SHP77 treated with DMSO at 0.1 percent for 48 hours (cell line): ENCODE data around the gene PAX2.
A peak's percentile ranks its signal among the peaks of the same experiment; 100 is the strongest.

ENCODE experiments used
- DNase-seq: peaks from one replicate; lab custom pipeline; 2025; lab: John Stamatoyannopoulos, UW

PAX2 gene

GRCh38 chr10:100858747-100859483 lies 113.5 kb downstream of the PAX2 start:
- DNase-seq, result no peak

DNA sequence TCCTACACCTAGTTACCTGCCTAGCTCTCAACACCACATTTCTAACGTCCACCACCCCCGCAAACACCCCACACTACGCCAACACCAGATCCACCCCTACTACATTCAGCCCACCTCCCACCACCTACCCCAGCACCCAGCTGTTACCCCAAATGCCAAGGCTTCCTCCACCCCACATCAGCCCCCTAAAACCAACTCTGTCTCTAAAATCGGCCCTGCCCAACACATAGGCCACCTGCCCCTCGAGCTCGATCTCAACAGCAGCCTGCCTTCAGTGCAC lies 114.0 kb downstream of the PAX2 start:
- no peak for DNase-seq

DNA sequence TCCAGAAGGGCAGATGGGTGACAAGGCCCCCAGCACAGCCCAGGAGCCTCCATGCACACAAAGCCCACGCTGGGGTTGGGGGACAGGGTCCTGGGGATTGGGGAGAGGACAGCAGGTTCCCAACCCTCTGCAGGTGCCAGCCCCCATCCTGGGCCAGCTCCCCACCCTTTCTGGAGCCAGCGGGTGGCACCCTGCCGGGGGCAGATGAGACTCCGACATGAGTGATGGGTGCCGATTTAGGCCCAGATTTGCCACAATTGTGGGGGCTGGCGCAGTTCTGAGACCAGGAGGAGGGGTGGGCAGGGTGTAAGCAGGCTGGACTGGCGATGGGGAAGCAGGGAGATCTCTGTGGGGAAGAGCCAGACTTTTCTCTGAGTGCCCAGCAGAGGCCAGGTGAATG lies 118.1 kb downstream of the PAX2 start:
- no peak for DNase-seq

GRCh38 chr10:100864036-100864885 lies 118.9 kb downstream of the PAX2 start:
- no peak for DNase-seq

GRCh38 chr10:100864978-100865377 lies 119.6 kb downstream of the PAX2 start:
- no peak for DNase-seq

- DNase-seq, result no peak
Measured at GRCh38 chr10:100866010-100866409, 120.6 kb downstream of the PAX2 start.

GRCh38 chr10:100866575-100867098 lies 121.3 kb downstream of the PAX2 start:
- no peak for DNase-seq

DNA sequence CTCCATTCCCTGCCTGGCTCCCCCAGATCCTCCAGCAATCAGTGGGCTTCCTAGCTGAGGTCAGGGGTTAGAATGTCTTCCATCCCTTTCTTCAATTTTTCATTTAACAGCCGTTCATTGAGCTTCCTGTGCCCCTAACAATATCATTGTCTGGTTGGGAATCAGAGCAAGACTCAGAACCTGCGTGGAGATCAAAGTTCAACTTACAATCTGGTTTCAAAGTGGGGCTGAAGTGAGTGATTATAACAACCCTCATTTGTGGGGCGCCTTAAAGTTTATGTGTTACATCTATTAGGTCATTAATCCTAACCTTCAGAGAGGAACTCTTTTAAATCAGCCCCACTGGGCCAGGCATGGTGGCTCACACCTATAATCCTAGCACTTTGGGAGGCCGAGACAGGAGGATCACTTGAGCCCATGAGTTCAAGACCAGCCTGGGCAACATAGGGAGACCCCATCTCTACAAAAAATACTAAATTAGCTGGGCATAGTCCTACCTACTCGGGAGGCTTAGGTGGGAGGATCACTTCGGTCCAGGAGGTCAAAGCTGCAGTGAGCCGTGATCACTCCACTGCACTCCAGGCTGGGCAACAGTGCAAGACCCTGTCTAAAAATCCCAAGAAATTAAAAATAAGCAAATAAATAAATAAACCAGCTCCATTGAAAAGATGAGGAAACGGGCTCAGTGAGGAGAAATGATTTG lies 122.0 kb downstream of the PAX2 start:
- no peak for DNase-seq

DNA sequence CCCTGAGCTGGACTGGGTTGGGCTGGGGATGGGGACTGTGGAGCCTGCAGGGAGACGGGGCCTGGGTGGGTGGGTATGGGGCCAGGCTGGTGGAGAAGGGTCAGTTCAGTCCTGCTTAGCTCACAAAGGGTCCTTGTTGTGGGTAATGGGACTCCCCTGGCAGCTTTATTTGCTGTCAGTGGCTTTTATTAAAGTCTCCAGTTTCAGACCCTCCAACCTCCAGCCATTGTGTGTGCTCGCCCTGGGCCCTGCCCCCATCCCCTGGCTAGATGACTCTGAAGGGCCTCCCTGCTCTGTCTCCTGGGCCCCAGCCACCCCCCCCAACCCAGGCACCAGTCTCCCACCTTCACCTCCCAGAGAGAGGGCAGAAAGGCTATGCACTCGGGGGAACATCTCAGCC lies 123.0 kb downstream of the PAX2 start:
- no peak for DNase-seq

DNA sequence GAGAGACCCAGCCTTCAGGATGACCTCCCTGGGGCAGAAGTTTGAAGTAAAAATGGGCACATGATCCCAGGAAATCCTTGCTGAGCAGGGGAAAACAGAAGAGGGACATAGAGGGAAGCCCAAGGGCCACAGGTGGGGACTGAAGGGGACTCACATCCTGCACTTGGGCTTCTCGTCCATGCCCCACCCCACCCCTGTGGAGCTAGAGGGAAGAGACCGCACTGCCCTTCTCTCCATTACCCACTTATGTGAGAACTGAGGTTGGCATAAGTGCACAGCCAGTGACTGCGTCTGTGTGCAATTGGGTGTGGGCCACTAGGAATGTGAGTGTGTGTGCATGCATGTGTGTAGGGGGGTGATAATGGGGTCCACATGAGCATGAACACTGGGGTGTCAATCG lies 124.0 kb downstream of the PAX2 start:
- DNase-seq, result no peak

GRCh38 chr10:100872034-100872791 lies 126.8 kb downstream of the PAX2 start:
- DNase-seq, result no peak

- no peak for DNase-seq
Measured at GRCh38 chr10:100873146-100873826, 127.9 kb downstream of the PAX2 start.

DNA sequence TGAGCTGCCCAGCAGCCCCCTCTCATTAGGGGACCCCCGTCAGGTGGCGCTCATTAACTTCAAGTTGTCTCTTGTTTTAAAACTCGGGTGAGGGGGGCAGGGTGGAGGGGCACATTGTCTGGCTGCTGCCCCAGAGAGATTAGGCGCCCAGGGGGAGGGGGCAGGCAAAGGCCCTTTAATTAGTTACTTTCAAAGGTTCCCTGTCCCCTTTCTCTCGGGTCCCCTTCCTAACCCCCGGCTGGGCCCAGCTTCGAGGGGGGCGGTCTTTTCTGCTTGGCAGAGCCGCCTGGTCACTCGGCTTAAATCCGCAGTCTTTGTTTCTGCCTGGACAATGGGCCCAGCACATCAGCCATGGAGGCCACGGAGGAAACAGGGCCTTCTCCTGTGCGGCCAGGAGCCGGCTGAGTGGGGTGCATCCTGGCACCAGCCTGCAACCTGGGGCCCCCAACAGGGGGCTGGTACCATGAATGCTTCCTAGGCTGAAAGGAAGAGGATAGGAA lies 128.5 kb downstream of the PAX2 start:
- DNase-seq, result no peak

- DNase-seq, result no peak
Measured at GRCh38 chr10:100874702-100875483, 129.5 kb downstream of the PAX2 start.

DNA sequence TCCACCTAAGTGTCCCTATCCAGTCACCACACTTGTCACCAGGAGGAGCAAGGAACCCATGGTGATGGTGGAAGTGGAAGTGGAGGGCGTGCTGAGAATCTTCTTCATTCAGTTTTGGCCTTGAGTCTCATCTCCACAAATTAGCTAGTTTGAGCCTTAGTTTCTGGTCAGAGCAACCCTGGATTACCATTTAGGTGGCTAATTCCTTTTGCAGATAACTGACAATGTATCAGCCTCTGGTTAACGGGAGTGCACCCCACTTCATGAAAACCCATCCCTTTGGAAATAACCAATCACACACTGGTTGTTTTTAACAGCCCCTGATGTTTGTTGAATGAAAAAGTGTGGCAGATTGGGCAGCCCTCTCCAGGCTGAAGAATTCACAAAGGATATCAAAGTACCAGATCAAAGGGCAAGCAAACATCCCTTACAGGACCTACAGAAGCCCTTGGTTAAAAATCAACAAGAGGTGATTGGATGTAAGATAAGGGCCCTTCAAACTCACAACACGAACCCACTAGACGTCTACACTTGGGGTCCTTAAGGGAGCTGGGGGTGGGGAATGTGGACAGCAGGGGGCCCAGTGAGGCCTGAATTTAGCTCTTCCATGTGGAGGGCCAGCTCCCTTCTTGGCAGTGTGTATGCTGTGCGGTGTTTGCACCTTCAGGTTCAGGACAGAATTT lies 130.2 kb downstream of the PAX2 start:
- no peak for DNase-seq

GRCh38 chr10:100876585-100877460 lies 131.4 kb downstream of the PAX2 start:
- no peak for DNase-seq

DNA sequence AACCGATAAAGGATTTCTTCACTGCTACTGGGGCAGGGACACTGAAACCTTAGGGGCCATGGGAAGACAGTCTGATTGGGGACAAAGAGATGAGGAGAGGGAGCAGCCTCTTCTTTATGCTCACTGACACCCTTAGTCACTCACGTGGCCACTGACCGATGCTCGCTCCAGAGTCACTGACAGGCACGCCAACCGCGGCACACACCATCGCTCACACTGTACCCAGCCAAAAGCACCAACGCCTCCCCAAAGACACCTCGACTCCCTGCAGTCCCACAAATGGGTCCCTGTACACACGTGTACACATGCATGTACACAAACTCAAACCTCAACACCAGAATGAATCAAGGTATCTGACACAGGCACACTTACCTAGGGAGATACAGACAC lies 132.1 kb downstream of the PAX2 start:
- no peak for DNase-seq

DNA sequence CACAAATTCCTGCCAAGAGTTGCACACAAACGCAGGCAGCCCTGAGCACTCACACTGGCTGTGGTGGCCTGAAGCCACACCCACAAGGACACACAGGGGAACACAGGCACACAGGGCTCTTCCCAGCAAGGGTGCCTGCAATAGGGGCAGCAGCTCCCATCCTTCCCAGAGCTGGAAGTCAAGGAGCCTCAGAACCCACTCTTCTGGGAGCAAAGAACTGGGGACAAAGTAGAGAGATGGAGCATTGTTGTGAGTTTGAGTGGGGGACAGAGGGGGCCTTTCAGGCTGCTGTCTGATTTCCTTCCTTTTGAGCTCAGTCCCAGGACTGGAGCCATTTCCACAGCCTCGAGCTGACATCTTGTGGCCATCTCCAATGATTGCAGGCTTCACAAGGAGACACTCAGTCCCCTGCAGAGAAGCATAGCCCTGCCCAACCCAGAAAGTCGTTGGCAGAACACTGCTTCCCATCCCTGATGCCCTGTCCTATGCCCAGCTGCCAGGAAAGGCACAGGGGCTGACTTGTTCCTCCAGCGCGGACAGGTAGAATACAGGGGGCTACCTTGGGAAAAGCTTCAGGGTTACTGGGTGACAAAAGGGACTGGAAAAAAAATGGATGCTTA lies 133.0 kb downstream of the PAX2 start:
- peak; percentile 9 for DNase-seq
